ENCODE data around the gene SP9.

DNA sequence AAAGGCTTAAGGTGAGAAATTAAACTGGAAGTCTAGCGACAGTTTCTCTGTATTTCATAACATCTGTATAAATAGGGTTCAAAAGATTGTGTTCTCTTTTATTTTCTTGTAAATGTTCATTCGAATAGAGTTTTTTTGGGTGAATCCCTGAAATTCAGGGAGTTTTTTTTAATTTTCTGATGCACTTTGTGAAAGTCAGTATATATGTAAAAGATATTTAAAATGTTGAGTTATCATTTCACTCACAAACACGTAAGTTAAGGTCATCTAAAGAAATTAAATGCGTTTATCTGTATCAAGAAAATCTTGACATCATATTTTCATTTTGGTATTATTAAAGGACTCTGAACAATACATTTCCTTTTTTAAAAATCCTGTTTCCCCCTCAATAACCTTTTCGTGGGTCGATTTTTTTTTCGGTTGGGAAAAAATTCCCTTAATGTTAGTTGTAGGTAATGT, 3.4 kb downstream of the SP9 start:
- TF ChIP-seq, protein P1, sequence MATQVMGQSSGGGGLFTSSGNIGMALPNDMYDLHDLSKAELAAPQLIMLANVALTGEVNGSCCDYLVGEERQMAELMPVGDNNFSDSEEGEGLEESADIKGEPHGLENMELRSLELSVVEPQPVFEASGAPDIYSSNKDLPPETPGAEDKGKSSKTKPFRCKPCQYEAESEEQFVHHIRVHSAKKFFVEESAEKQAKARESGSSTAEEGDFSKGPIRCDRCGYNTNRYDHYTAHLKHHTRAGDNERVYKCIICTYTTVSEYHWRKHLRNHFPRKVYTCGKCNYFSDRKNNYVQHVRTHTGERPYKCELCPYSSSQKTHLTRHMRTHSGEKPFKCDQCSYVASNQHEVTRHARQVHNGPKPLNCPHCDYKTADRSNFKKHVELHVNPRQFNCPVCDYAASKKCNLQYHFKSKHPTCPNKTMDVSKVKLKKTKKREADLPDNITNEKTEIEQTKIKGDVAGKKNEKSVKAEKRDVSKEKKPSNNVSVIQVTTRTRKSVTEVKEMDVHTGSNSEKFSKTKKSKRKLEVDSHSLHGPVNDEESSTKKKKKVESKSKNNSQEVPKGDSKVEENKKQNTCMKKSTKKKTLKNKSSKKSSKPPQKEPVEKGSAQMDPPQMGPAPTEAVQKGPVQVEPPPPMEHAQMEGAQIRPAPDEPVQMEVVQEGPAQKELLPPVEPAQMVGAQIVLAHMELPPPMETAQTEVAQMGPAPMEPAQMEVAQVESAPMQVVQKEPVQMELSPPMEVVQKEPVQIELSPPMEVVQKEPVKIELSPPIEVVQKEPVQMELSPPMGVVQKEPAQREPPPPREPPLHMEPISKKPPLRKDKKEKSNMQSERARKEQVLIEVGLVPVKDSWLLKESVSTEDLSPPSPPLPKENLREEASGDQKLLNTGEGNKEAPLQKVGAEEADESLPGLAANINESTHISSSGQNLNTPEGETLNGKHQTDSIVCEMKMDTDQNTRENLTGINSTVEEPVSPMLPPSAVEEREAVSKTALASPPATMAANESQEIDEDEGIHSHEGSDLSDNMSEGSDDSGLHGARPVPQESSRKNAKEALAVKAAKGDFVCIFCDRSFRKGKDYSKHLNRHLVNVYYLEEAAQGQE (IDR thresholded peaks at IDR 0.05; ENCODE audit: low read depth): no peak
- TF ChIP-seq NFIC (IDR thresholded peaks at IDR 0.05) (no peak), FOXM1 (IDR thresholded peaks at IDR 0.05; ENCODE audit: borderline replicate concordance, low read depth) (no peak), TCF12 (IDR thresholded peaks at IDR 0.05; ENCODE audit: low read depth) (no peak), YY1 (IDR thresholded peaks at IDR 0.05; ENCODE audit: low read depth) (no peak), TAF1 (IDR thresholded peaks at IDR 0.05; ENCODE audit: low read depth) (no peak)
- TF ChIP-seq, protein P2, sequence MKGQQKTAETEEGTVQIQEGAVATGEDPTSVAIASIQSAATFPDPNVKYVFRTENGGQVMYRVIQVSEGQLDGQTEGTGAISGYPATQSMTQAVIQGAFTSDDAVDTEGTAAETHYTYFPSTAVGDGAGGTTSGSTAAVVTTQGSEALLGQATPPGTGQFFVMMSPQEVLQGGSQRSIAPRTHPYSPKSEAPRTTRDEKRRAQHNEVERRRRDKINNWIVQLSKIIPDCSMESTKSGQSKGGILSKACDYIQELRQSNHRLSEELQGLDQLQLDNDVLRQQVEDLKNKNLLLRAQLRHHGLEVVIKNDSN (IDR thresholded peaks at IDR 0.05): no peak

Data from Ishikawa (cell line).